HL-60 (cell line): Measurements from ENCODE around the gene ZNF423.

Source experiments
- CTCF ChIP-seq: IDR thresholded peaks from one replicate; pipeline ENCODE4 v1.5.1; 2011; ENCODE audit warnings: low read length, control low read depth, inconsistent platforms; ENCODE audit not compliant: insufficient read depth
- GABPA ChIP-seq: IDR thresholded peaks from 2 replicates; pipeline ENCODE4 v1.6.1; 2012; ENCODE audit warnings: low read depth
- POLR2AphosphoS5 ChIP-seq: IDR thresholded peaks from 2 replicates; pipeline ENCODE4 v1.6.1; 2012; ENCODE audit warnings: low read depth
- REST ChIP-seq: IDR thresholded peaks from 2 replicates; pipeline ENCODE4 v1.6.1; 2012; ENCODE audit warnings: low read depth; ENCODE audit not compliant: insufficient replicate concordance

- TF ChIP-seq POLR2AphosphoS5: no peak
- TF ChIP-seq CTCF: no peak
- no peak for TF ChIP-seq GABPA
- no peak for TF ChIP-seq REST
Measured at GRCh38 chr16:49439676-49440075, 416.2 kb downstream of the ZNF423 start.
